Thyroid gland (tissue), 4 donors: ENCODE measurements around the gene SNX33. TPM values are rescaled to one million over a fixed set of nuclear protein-coding genes. Genes with fewer than 3 reads are reported as not detected.
"Not testable (repeated sequence)": the region's sequence is repeated elsewhere in the genome, so short reads cannot be mapped to it uniquely, and the experiment has no call there.

Source experiments
- DNase-seq, 2 donors: peaks; one replicate each; pipeline ENCODE4 v3.0.0-alpha.2; 2019
- H3K27ac ChIP-seq, 3 donors: fragments of 200-600 bp; sonication (generic); 1 replicate in 2 of 3; 2 replicates in 1 of 3; pipeline ENCODE4 v1.5.1; 2016 to 2019; ENCODE audit warnings: mild to moderate bottlenecking in 1 of 3, moderate library complexity in 1 of 3
- H3K27me3 ChIP-seq: fragments of 200-600 bp; sonication (generic); one replicate; pipeline ENCODE4 v1.5.1; 2019
- H3K36me3 ChIP-seq, 2 donors: fragments of 200-600 bp; sonication (generic); one replicate each; pipeline ENCODE4 v1.5.1; 2016 to 2019
- H3K4me1 ChIP-seq, 2 donors: fragments of 200-600 bp; sonication (generic); one replicate each; pipeline ENCODE4 v1.5.1; 2017 to 2019
- H3K4me3 ChIP-seq, 3 donors: fragments of 200-600 bp; sonication (generic); replicated peaks in 1 of 3; 1 replicate in 2 of 3; 2 replicates in 1 of 3; pipeline ENCODE4 v1.5.1; 2016; ENCODE audit warnings: mild to moderate bottlenecking in 1 of 3
- H3K9me3 ChIP-seq: fragments of 200-600 bp; sonication (generic); one replicate; pipeline ENCODE4 v1.5.1; 2017
- CTCF ChIP-seq, 6 experiments: fragments of 200-600 bp in 3 of 6; fragments of 450-650 bp in 3 of 6; sonication (generic) in 3 of 6; IDR thresholded peaks; one replicate each; pipeline ENCODE4 v1.5.1; 2016 to 2019; ENCODE audit warnings: antibody characterized with exemption in 6 of 6, mild to moderate bottlenecking in 2 of 6, inconsistent platforms in 1 of 6, moderate library complexity in 1 of 6
- POLR2A ChIP-seq, 2 donors: fragments of 450-650 bp; IDR thresholded peaks; one replicate each; pipeline ENCODE4 v1.6.1; 2017; ENCODE audit warnings: antibody characterized with exemption in 2 of 2, mild to moderate bottlenecking in 2 of 2, moderate library complexity in 1 of 2
- WGBS, 2 donors: methylation state at CpG; one replicate each; pipeline ENCODE4 v1.1.5; 2017; 5-methylcytosine and 5-hydroxymethylcytosine counted together
- intact Hi-C: fragments of 100-400 bp; cut with DNase I; formaldehyde crosslinking; loops from one replicate; pipeline ENCODE4 v1.15.1; 2023
- total RNA-seq, 4 donors: library from RNA; depleted of rRNA; stranded (reverse); fragments of >200 nt; gene quantifications; one replicate each; pipeline ENCODE4 v1.2.3, GENCODE V29; 2016

SNX33 gene
- total RNA-seq, 4 donors from 2014 or later, result 22.8 to 28.7 (median 26.5) TPM

- Histone ChIP-seq H3K4me3 (no peak overlapping the region), H3K36me3 (no peaks in the 10 kb centered on the region), H3K27me3 (no peaks in the 10 kb centered on the region), H3K9me3 (no peaks in the 10 kb centered on the region), H3K4me1 (peaks cover 18 to 28% of the 10 kb centered on the region in 2 donors), H3K27ac (no peak overlapping the region)
- DNase-seq, result no peak
- TF ChIP-seq POLR2A (IDR thresholded peaks at IDR 0.05) (no peak), CTCF (IDR thresholded peaks at IDR 0.05) (no peak)
- intact Hi-C loops, result no loop called here
- WGBS, 2 donors, result 94% methylated on average over 20 of the region's 30 CpGs; no CpG with 5 or more reads in 1 of the 2 donors
Measured at GRCh38 chr15:75676688-75677464, 29.2 kb downstream of the SNX33 start.

GRCh38 chr15:75677465-75678323 lies 30.0 kb downstream of the SNX33 start:
- no peak for DNase-seq
- intact Hi-C loops, result no loop called here
- Histone ChIP-seq H3K27me3 (no peaks in the 10 kb centered on the region), H3K27ac (no peak overlapping the region), H3K9me3 (no peaks in the 10 kb centered on the region), H3K4me3 (no peak overlapping the region), H3K4me1 (peaks cover 14 to 20% of the 10 kb centered on the region in 2 donors), H3K36me3 (no peaks in the 10 kb centered on the region)
- 84 to 93% methylated on average over 15 to 16 of the region's 16 CpGs for WGBS, 2 donors
- TF ChIP-seq POLR2A (IDR thresholded peaks at IDR 0.05) (no peak), CTCF (IDR thresholded peaks at IDR 0.05) (no peak)

- H3K36me3 ChIP-seq, intact Hi-C loops, H3K27ac ChIP-seq, H3K27me3 ChIP-seq, H3K4me3 ChIP-seq, DNase-seq, H3K9me3 ChIP-seq: not testable (repeated sequence)
- WGBS, 2 donors, result 93 to 94% methylated on average over 6 of the region's 6 CpGs
- peaks cover 8 to 14% of the 10 kb centered on the region in 2 donors for H3K4me1 ChIP-seq
Measured at GRCh38 chr15:75678324-75678690, 30.6 kb downstream of the SNX33 start.

- no peak for DNase-seq
- Histone ChIP-seq H3K4me3 (no peak overlapping the region), H3K36me3 (no peaks in the 10 kb centered on the region), H3K9me3 (no peaks in the 10 kb centered on the region), H3K27ac (no peak overlapping the region), H3K4me1 (peaks cover 4 to 9% of the 10 kb centered on the region in 2 donors), H3K27me3 (no peaks in the 10 kb centered on the region)
- 82 to 83% methylated on average over 11 of the region's 11 CpGs for WGBS, 2 donors
- TF ChIP-seq CTCF (IDR thresholded peaks at IDR 0.05), result no peak
- TF ChIP-seq POLR2A (IDR thresholded peaks at IDR 0.05), result no peak
- intact Hi-C loops, result loop anchor here (5.0 to 10.0 kb wide), 3 partner anchors 45 to 313 kb away; partner anchors contain the start of gene MAN2C1
Measured at GRCh38 chr15:75680007-75680789, 32.5 kb downstream of the SNX33 start.
